Smooth muscle cell (in vitro differentiated cells): ENCODE data around the gene ZCCHC7. TPM values are rescaled to one million over a fixed set of nuclear protein-coding genes. Genes with fewer than 3 reads are reported as not detected.

ENCODE experiments used
- DNase-seq: peaks from one replicate; lab custom pipeline; 2025; ENCODE audit not compliant: unreplicated experiment; lab: John Stamatoyannopoulos, UW
- H2AFZ ChIP-seq: fragments of 200-600 bp; sonication (generic); 2 replicates; pipeline ENCODE4 v1.6.0; 2016; ENCODE audit warnings: antibody characterized with exemption, low read depth, mild to moderate bottlenecking
- H3F3A ChIP-seq: fragments of 200-600 bp; sonication (generic); 2 replicates; pipeline ENCODE4 v1.6.0; 2017; ENCODE audit warnings: antibody characterized with exemption, low read depth
- H3K27ac ChIP-seq: fragments of 200-600 bp; sonication (generic); 2 replicates; pipeline ENCODE4 v1.5.1; 2016; ENCODE audit warnings: low read depth, mild to moderate bottlenecking
- H3K27me3 ChIP-seq: fragments of 200-600 bp; sonication (generic); 2 replicates; pipeline ENCODE4 v1.6.1; 2016; ENCODE audit warnings: low read depth, mild to moderate bottlenecking
- H3K36me3 ChIP-seq: fragments of 200-600 bp; sonication (generic); 2 replicates; pipeline ENCODE4 v1.5.1; 2016; ENCODE audit warnings: low read depth
- H3K4me1 ChIP-seq: fragments of 200-600 bp; sonication (generic); 2 replicates; pipeline ENCODE4 v1.5.1; 2016; ENCODE audit warnings: low read depth
- H3K4me2 ChIP-seq: fragments of 200-600 bp; sonication (generic); 2 replicates; pipeline ENCODE4 v1.6.0; 2016; ENCODE audit warnings: mild to moderate bottlenecking
- H3K4me3 ChIP-seq: fragments of 200-600 bp; sonication (generic); 2 replicates; pipeline ENCODE4 v1.5.1; 2016; ENCODE audit warnings: mild to moderate bottlenecking
- H3K79me2 ChIP-seq: fragments of 200-600 bp; sonication (generic); 2 replicates; pipeline ENCODE4 v1.6.0; 2016; ENCODE audit warnings: low read depth, mild to moderate bottlenecking
- H3K9ac ChIP-seq: fragments of 200-600 bp; sonication (generic); 2 replicates; pipeline ENCODE4 v1.6.0; 2016; ENCODE audit warnings: low read depth
- H3K9me3 ChIP-seq: fragments of 200-600 bp; sonication (generic); replicated peaks from 2 replicates; pipeline ENCODE4 v1.5.1; 2016; ENCODE audit warnings: low read depth
- H4K20me1 ChIP-seq: fragments of 200-600 bp; sonication (generic); 2 replicates; pipeline ENCODE4 v1.6.0; 2016; ENCODE audit warnings: low read depth
- CTCF ChIP-seq: fragments of 200-600 bp; sonication (generic); IDR thresholded peaks from 2 replicates; pipeline ENCODE4 v1.5.1; 2017; ENCODE audit warnings: borderline replicate concordance, mild to moderate bottlenecking, antibody characterized with exemption; ENCODE audit not compliant: insufficient read depth, poor library complexity, severe bottlenecking
- WGBS: methylation state at CpG from one replicate; pipeline ENCODE4 v1.1.7; 2016; ENCODE audit warnings: low lambda C conversion rate; 5-methylcytosine and 5-hydroxymethylcytosine counted together
- polyA plus RNA-seq: library from polyadenylated mRNA; unstranded; fragments of >200 nt; fragmentation: Nextera tagmentation; extraction: Ambion mirVana; gene quantifications from 2 replicates; pipeline ENCODE4 v1.2.1, GENCODE V29; 2016
- total RNA-seq: library from RNA; depleted of rRNA; stranded (reverse); fragments of >200 nt; gene quantifications from 2 replicates; pipeline ENCODE4 v1.2.3, GENCODE V29; 2014

The ZCCHC7 gene
- total and polyA plus RNA-seq, 2 experiments from 2014 or later: 19.0 to 24.7 TPM

GRCh38 chr9:37328556-37329227 is 208.3 kb downstream of the ZCCHC7 start:
- Histone ChIP-seq H3K79me2 (no peaks in the 10 kb centered on the region), H4K20me1 (peaks cover 32% of the 10 kb centered on the region), H3K4me2 (no peak overlapping the region), H3K27ac (no peak overlapping the region), H3K4me3 (no peak overlapping the region), H3K27me3 (no peaks in the 10 kb centered on the region), H3K9ac (no peak overlapping the region), H3F3A (no peaks in the 10 kb centered on the region), H3K36me3 (peaks cover 4% of the 10 kb centered on the region), H3K9me3 (no peaks in the 10 kb centered on the region), H2AFZ (no peak overlapping the region), H3K4me1 (no peaks in the 10 kb centered on the region)
- TF ChIP-seq CTCF: no peak
- no peak for DNase-seq

- H3K9me3 ChIP-seq: no peaks in the 10 kb centered on the region
- no peak for TF ChIP-seq CTCF
- DNase-seq: no peak
- WGBS: 95% methylated on average over 2 of the region's 2 CpGs
- no peak overlapping the region for H3K9ac ChIP-seq
- H3K79me2 ChIP-seq: no peaks in the 10 kb centered on the region
- no peaks in the 10 kb centered on the region for H3K4me1 ChIP-seq
- no peaks in the 10 kb centered on the region for H3F3A ChIP-seq
- H3K4me3 ChIP-seq: no peak overlapping the region
- H2AFZ ChIP-seq: no peak overlapping the region
- no peak overlapping the region for H3K27ac ChIP-seq
- H3K36me3 ChIP-seq: peaks cover 4% of the 10 kb centered on the region
- H4K20me1 ChIP-seq: peaks cover 38% of the 10 kb centered on the region
- H3K27me3 ChIP-seq: no peaks in the 10 kb centered on the region
- no peak overlapping the region for H3K4me2 ChIP-seq
Observed at GRCh38 chr9:37329576-37329975, 209.2 kb downstream of the ZCCHC7 start.

- Histone ChIP-seq H3K79me2 (no peaks in the 10 kb centered on the region), H3K4me2 (no peak overlapping the region), H3K27me3 (no peaks in the 10 kb centered on the region), H3K4me1 (no peaks in the 10 kb centered on the region), H4K20me1 (peaks cover 38% of the 10 kb centered on the region), H3K36me3 (peaks cover 4% of the 10 kb centered on the region), H2AFZ (no peak overlapping the region), H3F3A (no peaks in the 10 kb centered on the region), H3K27ac (no peak overlapping the region), H3K4me3 (no peak overlapping the region), H3K9me3 (no peaks in the 10 kb centered on the region), H3K9ac (no peak overlapping the region)
- WGBS: 95% methylated on average over 1 of the region's 1 CpG
- TF ChIP-seq CTCF: no peak
- no peak for DNase-seq
Observed at GRCh38 chr9:37331871-37332270, 211.5 kb downstream of the ZCCHC7 start.

DNA sequence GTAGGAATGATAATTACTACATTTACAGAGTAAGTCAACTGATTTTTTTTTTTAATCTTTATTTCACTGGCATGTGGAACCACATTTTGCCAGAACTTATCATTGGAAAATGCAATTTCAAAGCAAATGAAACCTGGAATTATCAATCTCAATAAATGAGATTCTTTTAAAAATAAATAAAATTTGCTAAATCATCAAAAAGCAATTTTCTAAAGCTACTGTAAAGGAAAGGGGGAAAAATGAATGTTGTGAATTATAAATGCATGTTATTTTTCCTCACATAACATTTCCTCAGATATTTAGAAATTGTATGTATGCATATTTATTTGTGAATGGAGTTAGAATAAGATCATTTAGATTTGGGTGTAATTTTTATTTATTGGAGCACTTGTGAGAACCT is 212.2 kb downstream of the ZCCHC7 start:
- Histone ChIP-seq H3K79me2 (no peaks in the 10 kb centered on the region), H3K4me3 (no peak overlapping the region), H3K9me3 (no peaks in the 10 kb centered on the region), H3K4me1 (no peaks in the 10 kb centered on the region), H3K27me3 (no peaks in the 10 kb centered on the region), H3F3A (no peaks in the 10 kb centered on the region), H3K27ac (no peak overlapping the region), H4K20me1 (peaks cover 38% of the 10 kb centered on the region), H3K4me2 (no peak overlapping the region), H3K36me3 (peaks cover 4% of the 10 kb centered on the region), H2AFZ (no peak overlapping the region), H3K9ac (no peak overlapping the region)
- DNase-seq: no peak
- TF ChIP-seq CTCF: no peak
